Erythroblast (primary cell): ENCODE measurements around the gene TCP11L1.

Experiments used
- GATA1 ChIP-seq: IDR thresholded peaks from 2 replicates; pipeline ENCODE4 v1.6.1; 2011; ENCODE audit warnings: low read depth, mild to moderate bottlenecking, control low read depth, low read length, moderate library complexity
- POLR2A ChIP-seq: IDR thresholded peaks from 2 replicates; pipeline ENCODE4 v1.6.1; 2011; ENCODE audit warnings: mild to moderate bottlenecking, low read length

DNA sequence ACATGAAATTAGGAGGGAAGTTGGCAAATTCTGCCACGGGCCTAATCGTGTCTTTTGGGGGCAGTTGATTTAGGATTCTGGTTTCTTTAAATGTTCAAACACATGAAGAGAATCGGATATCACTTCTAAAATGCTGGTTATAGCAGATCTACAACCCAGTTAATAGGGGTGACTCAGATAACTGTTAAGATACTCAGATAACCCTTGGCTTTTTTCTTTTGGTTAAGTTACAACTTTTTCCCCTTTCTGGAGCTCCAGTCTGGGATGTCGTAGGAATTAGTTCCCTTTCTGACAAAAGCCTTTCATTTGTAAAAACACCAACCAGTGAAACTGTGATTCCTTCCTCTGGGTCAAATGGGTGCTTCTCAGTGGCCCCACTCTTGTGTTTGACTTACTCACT lies 22.7 kb upstream of the TCP11L1 start:
- TF ChIP-seq POLR2A (no peak), GATA1 (no peak)
